Measurements from ENCODE around the gene PSME3IP1. TPM values are rescaled to one million over a fixed set of nuclear protein-coding genes. Genes with fewer than 3 reads are reported as not detected.

The PSME3IP1 gene
- polyA plus RNA-seq, 1 donor: 99.4 TPM

DNA sequence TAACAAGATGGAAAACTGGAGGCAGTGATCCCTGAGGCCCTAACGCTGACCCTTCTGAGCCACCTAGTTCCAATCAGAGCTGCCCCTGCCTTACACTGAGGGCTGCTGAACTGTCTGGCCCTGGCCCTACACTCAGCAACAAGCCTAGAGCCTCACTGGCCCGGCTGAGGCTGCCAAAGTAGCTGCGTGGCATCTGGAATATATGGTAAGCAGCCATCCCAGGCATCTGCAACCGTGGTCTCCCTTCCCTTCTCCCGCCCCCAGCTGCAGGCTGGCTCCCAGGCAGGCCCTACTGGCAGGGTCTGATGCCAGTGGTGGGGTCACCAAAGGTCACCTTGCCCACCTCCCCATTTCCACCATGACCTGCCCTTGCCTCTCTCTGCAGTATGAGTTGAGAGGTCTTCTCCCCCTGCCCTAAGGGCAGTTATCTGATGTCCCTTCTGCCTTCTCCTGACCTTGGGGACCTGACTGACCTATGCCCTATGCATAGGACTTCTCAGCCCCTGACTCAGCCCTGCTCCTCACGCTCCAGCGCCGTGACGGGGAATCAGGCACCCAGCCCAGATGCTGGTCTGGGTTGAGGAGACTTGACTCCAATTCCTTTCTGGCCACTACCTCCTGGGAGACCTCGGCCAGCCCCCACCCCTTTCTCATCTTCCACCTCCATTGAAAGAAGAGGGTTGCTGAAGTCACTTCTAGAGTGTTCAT, 48.1 kb downstream of the PSME3IP1 start:
- H3K27me3 ChIP-seq (ENCODE audit: control insufficient read depth, insufficient read depth, low read length): no peaks in the 10 kb centered on the region
- H3K27ac ChIP-seq (ENCODE audit: low read length): no peak overlapping the region
- H3K36me3 ChIP-seq (ENCODE audit: control insufficient read depth, insufficient read depth, low read length): peaks cover 2% of the 10 kb centered on the region
- no peak for DNase-seq
- H3K9me3 ChIP-seq (ENCODE audit: control insufficient read depth, low read depth, low read length): no peaks in the 10 kb centered on the region
- H3K4me1 ChIP-seq (ENCODE audit: control insufficient read depth, insufficient read depth, low read length): peaks cover 22% of the 10 kb centered on the region
- no CpG with 5 or more reads among the region's 10 CpGs for WGBS (ENCODE audit: insufficient coverage, low lambda C conversion rate)
- H3K4me3 ChIP-seq (ENCODE audit: low read length): no peak overlapping the region

DNA sequence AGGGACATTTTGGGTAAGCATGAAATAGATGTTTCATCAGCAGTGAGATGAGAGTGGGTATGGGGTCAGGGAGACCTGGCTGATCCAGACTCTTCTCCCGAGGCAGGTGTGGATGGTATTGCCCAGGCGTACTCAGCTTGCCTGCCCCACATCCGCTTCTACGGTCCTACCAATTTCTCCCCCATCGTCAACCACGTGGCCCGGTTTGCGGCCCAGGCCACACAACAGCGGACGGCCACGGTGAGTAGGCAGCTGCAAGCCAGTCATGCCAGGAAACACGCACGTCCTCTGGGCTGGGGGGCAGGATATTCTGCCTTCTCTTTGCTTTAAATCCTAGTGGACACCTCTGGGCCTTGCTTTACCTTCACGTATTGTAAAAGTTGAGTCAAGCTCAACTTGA, 48.8 kb downstream of the PSME3IP1 start:
- DNase-seq: no peak
- no peaks in the 10 kb centered on the region for H3K9me3 ChIP-seq (ENCODE audit: control insufficient read depth, low read depth, low read length)
- no peak overlapping the region for H3K4me3 ChIP-seq (ENCODE audit: low read length)
- peaks cover 27% of the 10 kb centered on the region for H3K4me1 ChIP-seq (ENCODE audit: control insufficient read depth, insufficient read depth, low read length)
- H3K27me3 ChIP-seq (ENCODE audit: control insufficient read depth, insufficient read depth, low read length): no peaks in the 10 kb centered on the region
- WGBS (ENCODE audit: insufficient coverage, low lambda C conversion rate): no CpG with 5 or more reads among the region's 14 CpGs
- no peak overlapping the region for H3K27ac ChIP-seq (ENCODE audit: low read length)
- peaks cover 2% of the 10 kb centered on the region for H3K36me3 ChIP-seq (ENCODE audit: control insufficient read depth, insufficient read depth, low read length)

GRCh38 chr16:57134982-57135381, 50.9 kb downstream of the PSME3IP1 start:
- no peaks in the 10 kb centered on the region for H3K9me3 ChIP-seq (ENCODE audit: control insufficient read depth, low read depth, low read length)
- no CpG with 5 or more reads among the region's 2 CpGs for WGBS (ENCODE audit: insufficient coverage, low lambda C conversion rate)
- peak overlapping the region; percentile 47 for H3K27ac ChIP-seq (ENCODE audit: low read length)
- peaks cover 34% of the 10 kb centered on the region for H3K4me1 ChIP-seq (ENCODE audit: control insufficient read depth, insufficient read depth, low read length)
- no peaks in the 10 kb centered on the region for H3K27me3 ChIP-seq (ENCODE audit: control insufficient read depth, insufficient read depth, low read length)
- DNase-seq: peak in 1 of 2 donors; percentile 70
- H3K36me3 ChIP-seq (ENCODE audit: control insufficient read depth, insufficient read depth, low read length): peaks cover 2% of the 10 kb centered on the region
- no peak overlapping the region for H3K4me3 ChIP-seq (ENCODE audit: low read length)

GRCh38 chr16:57133886-57134285, 52.0 kb downstream of the PSME3IP1 start:
- H3K4me1 ChIP-seq (ENCODE audit: control insufficient read depth, insufficient read depth, low read length): peaks cover 34% of the 10 kb centered on the region
- H3K27me3 ChIP-seq (ENCODE audit: control insufficient read depth, insufficient read depth, low read length): no peaks in the 10 kb centered on the region
- H3K9me3 ChIP-seq (ENCODE audit: control insufficient read depth, low read depth, low read length): no peaks in the 10 kb centered on the region
- WGBS (ENCODE audit: insufficient coverage, low lambda C conversion rate): no CpG with 5 or more reads among the region's 10 CpGs
- no peak overlapping the region for H3K4me3 ChIP-seq (ENCODE audit: low read length)
- DNase-seq: no peak
- H3K36me3 ChIP-seq (ENCODE audit: control insufficient read depth, insufficient read depth, low read length): peaks cover 2% of the 10 kb centered on the region
- no peak overlapping the region for H3K27ac ChIP-seq (ENCODE audit: low read length)

- Histone ChIP-seq H3K9me3 (ENCODE audit: control insufficient read depth, low read depth, low read length) (no peaks in the 10 kb centered on the region), H3K27ac (ENCODE audit: low read length) (no peak overlapping the region), H3K4me1 (ENCODE audit: control insufficient read depth, insufficient read depth, low read length) (peaks cover 34% of the 10 kb centered on the region), H3K36me3 (ENCODE audit: control insufficient read depth, insufficient read depth, low read length) (no peaks in the 10 kb centered on the region), H3K4me3 (ENCODE audit: low read length) (no peak overlapping the region), H3K27me3 (ENCODE audit: control insufficient read depth, insufficient read depth, low read length) (no peaks in the 10 kb centered on the region)
- no CpG with 5 or more reads among the region's 4 CpGs for WGBS (ENCODE audit: insufficient coverage, low lambda C conversion rate)
- no peak for DNase-seq
Observed at GRCh38 chr16:57133031-57133430, 52.8 kb downstream of the PSME3IP1 start.

DNA sequence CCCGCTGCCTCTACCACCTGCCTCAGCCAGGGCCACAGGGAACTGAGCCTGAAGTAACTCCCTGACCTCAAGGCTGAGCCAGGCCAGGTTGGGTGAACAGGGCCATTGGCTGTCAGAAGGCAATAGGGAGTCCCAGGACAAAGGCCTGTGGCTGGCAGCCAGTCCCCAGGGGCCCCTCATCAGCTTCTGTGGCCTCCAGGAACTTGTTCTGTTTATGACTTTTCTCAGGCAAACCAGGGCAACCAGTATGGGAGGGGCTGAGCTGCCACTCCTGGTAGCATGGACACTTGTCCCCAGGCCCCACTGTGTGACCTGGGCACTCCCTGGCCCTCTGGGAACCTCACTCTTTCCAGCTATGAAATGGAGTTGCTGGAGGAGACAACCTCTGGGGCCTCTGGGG, 53.4 kb downstream of the PSME3IP1 start:
- Histone ChIP-seq H3K4me3 (ENCODE audit: low read length) (no peak overlapping the region), H3K9me3 (ENCODE audit: control insufficient read depth, low read depth, low read length) (no peaks in the 10 kb centered on the region), H3K36me3 (ENCODE audit: control insufficient read depth, insufficient read depth, low read length) (no peaks in the 10 kb centered on the region), H3K4me1 (ENCODE audit: control insufficient read depth, insufficient read depth, low read length) (peaks cover 34% of the 10 kb centered on the region), H3K27me3 (ENCODE audit: control insufficient read depth, insufficient read depth, low read length) (no peaks in the 10 kb centered on the region), H3K27ac (ENCODE audit: low read length) (peak overlapping the region; percentile 38)
- no CpG with 5 or more reads among the region's 1 CpG for WGBS (ENCODE audit: insufficient coverage, low lambda C conversion rate)
- peak; percentile 88 to 95 for DNase-seq

GRCh38 chr16:57131351-57131970, 54.4 kb downstream of the PSME3IP1 start:
- Histone ChIP-seq H3K4me3 (ENCODE audit: low read length) (no peak overlapping the region), H3K9me3 (ENCODE audit: control insufficient read depth, low read depth, low read length) (no peaks in the 10 kb centered on the region), H3K36me3 (ENCODE audit: control insufficient read depth, insufficient read depth, low read length) (no peaks in the 10 kb centered on the region), H3K4me1 (ENCODE audit: control insufficient read depth, insufficient read depth, low read length) (peaks cover 34% of the 10 kb centered on the region), H3K27ac (ENCODE audit: low read length) (no peak overlapping the region), H3K27me3 (ENCODE audit: control insufficient read depth, insufficient read depth, low read length) (no peaks in the 10 kb centered on the region)
- DNase-seq: no peak
- WGBS (ENCODE audit: insufficient coverage, low lambda C conversion rate): no CpG with 5 or more reads among the region's 17 CpGs

GRCh38 chr16:57130950-57131321, 54.9 kb downstream of the PSME3IP1 start:
- no peak overlapping the region for H3K27ac ChIP-seq (ENCODE audit: low read length)
- H3K4me1 ChIP-seq (ENCODE audit: control insufficient read depth, insufficient read depth, low read length): peaks cover 34% of the 10 kb centered on the region
- no peaks in the 10 kb centered on the region for H3K27me3 ChIP-seq (ENCODE audit: control insufficient read depth, insufficient read depth, low read length)
- H3K4me3 ChIP-seq (ENCODE audit: low read length): no peak overlapping the region
- no peaks in the 10 kb centered on the region for H3K9me3 ChIP-seq (ENCODE audit: control insufficient read depth, low read depth, low read length)
- no peaks in the 10 kb centered on the region for H3K36me3 ChIP-seq (ENCODE audit: control insufficient read depth, insufficient read depth, low read length)
- DNase-seq: no peak
- no CpG with 5 or more reads among the region's 6 CpGs for WGBS (ENCODE audit: insufficient coverage, low lambda C conversion rate)

DNA sequence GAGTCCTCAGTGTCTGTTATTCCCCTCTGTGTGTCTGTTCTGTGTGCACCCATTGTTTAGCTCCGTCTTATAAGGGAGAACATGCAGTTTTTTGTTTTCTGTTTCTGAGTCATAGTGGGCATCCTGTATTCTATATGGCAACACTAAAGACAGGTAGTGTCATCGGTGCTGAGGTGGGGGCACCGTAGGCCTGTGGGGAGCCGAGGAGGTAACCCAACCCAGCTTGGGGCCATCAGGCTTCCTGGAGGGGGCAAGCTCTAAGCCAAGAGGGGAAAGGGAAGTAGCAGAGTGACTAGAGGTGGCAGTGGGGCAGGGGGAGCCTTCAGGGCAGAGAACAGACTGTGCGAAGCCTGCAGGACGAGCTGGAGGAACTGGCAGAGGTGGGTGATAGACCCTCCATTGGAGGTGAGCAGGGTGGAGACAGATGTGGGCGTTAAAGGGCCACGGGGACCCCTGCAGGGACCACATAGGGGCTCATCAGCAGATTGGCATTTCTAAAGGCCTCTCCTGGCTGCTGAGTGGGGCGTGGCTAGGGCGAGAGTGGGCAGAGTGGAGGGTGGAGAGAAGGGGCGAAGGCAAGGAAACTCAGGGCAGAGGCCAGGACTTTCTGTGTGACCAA, 57.0 kb downstream of the PSME3IP1 start:
- Histone ChIP-seq H3K27me3 (ENCODE audit: control insufficient read depth, insufficient read depth, low read length) (no peaks in the 10 kb centered on the region), H3K9me3 (ENCODE audit: control insufficient read depth, low read depth, low read length) (no peaks in the 10 kb centered on the region), H3K36me3 (ENCODE audit: control insufficient read depth, insufficient read depth, low read length) (peaks cover 3% of the 10 kb centered on the region), H3K4me1 (ENCODE audit: control insufficient read depth, insufficient read depth, low read length) (peaks cover 23% of the 10 kb centered on the region), H3K27ac (ENCODE audit: low read length) (no peak overlapping the region), H3K4me3 (ENCODE audit: low read length) (no peak overlapping the region)
- no peak for DNase-seq
- WGBS (ENCODE audit: insufficient coverage, low lambda C conversion rate): 80% methylated on average over 1 of the region's 11 CpGs

DNA sequence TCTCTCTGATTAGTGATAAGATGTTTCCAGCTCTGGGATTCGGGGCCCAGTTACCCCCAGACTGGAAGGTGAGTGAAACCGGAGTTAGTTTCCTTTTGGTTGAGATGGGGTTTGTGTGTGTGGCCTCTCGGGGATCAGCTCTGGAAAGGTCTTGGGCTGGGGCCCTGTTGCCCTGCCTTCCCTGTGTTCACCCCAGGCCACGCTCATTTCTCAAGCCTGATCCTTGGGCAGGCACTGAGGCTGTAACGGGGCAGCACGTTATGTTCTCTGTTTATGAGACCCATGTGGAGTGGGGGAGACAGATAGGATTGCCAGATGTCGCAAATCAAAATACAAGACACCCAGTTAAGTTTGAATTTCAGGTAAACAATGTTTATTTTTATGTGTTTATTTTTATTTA, 58.0 kb downstream of the PSME3IP1 start:
- no CpG with 5 or more reads among the region's 7 CpGs for WGBS (ENCODE audit: insufficient coverage, low lambda C conversion rate)
- Histone ChIP-seq H3K4me3 (ENCODE audit: low read length) (no peak overlapping the region), H3K27ac (ENCODE audit: low read length) (no peak overlapping the region), H3K4me1 (ENCODE audit: control insufficient read depth, insufficient read depth, low read length) (peaks cover 13% of the 10 kb centered on the region), H3K9me3 (ENCODE audit: control insufficient read depth, low read depth, low read length) (no peaks in the 10 kb centered on the region), H3K36me3 (ENCODE audit: control insufficient read depth, insufficient read depth, low read length) (peaks cover 5% of the 10 kb centered on the region), H3K27me3 (ENCODE audit: control insufficient read depth, insufficient read depth, low read length) (no peaks in the 10 kb centered on the region)
- no peak for DNase-seq

Measured in large intestine (tissue), 3 donors.